Neural progenitor cell (in vitro differentiated cells): ENCODE data around the gene C3orf33. TPM values are rescaled to one million over a fixed set of nuclear protein-coding genes. Genes with fewer than 3 reads are reported as not detected.

Experiments
- DNase-seq: peaks from one replicate; pipeline ENCODE4 v3.0.0-alpha.2; 2016; ENCODE audit warnings: low spot score
- H2AFZ ChIP-seq: fragments of 200-600 bp; sonication (generic); replicated peaks from 2 replicates; pipeline ENCODE4 v1.6.1; 2016; ENCODE audit warnings: antibody characterized with exemption
- H3F3A ChIP-seq: fragments of 200-600 bp; sonication (generic); 2 replicates; pipeline ENCODE4 v1.6.1; 2016; ENCODE audit warnings: antibody characterized with exemption, low read depth
- H3K27ac ChIP-seq: fragments of 200-600 bp; sonication (generic); 2 replicates; pipeline ENCODE4 v1.5.1; 2016; ENCODE audit warnings: mild to moderate bottlenecking
- H3K27me3 ChIP-seq: fragments of 200-600 bp; sonication (generic); 2 replicates; pipeline ENCODE4 v1.6.1; 2016; ENCODE audit warnings: mild to moderate bottlenecking, moderate library complexity
- H3K36me3 ChIP-seq: fragments of 200-600 bp; sonication (generic); 2 replicates; pipeline ENCODE4 v1.5.1; 2016
- H3K4me1 ChIP-seq: fragments of 200-600 bp; sonication (generic); 2 replicates; pipeline ENCODE4 v1.6.1; 2016; ENCODE audit warnings: mixed run types
- H3K4me2 ChIP-seq: fragments of 200-600 bp; sonication (generic); 2 replicates; pipeline ENCODE4 v1.6.1; 2016
- H3K4me3 ChIP-seq: fragments of 200-600 bp; sonication (generic); 2 replicates; pipeline ENCODE4 v1.5.1; 2016
- H3K79me2 ChIP-seq: fragments of 200-600 bp; sonication (generic); 2 replicates; pipeline ENCODE4 v1.6.1; 2016; ENCODE audit warnings: low read depth
- H3K9ac ChIP-seq: fragments of 200-600 bp; sonication (generic); 2 replicates; pipeline ENCODE4 v1.6.1; 2016
- H3K9me3 ChIP-seq: fragments of 200-600 bp; sonication (generic); 2 replicates; pipeline ENCODE4 v1.5.1; 2016; ENCODE audit warnings: low read depth
- H4K20me1 ChIP-seq: fragments of 200-600 bp; sonication (generic); 2 replicates; pipeline ENCODE4 v1.6.1; 2016; ENCODE audit warnings: low read depth
- H3K27ac Mint-ChIP-seq: 3 replicates; pipeline ENCODE4 v1.8.0; 2021; ENCODE audit warnings: mixed read lengths
- H3K27me3 Mint-ChIP-seq: 2 replicates; pipeline ENCODE4 v1.8.0; 2022; ENCODE audit warnings: low read depth, mild to moderate bottlenecking, inconsistent platforms, moderate library complexity, mixed read lengths; ENCODE audit not compliant: insufficient read depth
- H3K36me3 Mint-ChIP-seq: 3 replicates; pipeline ENCODE4 v1.8.0; 2021; ENCODE audit warnings: mixed read lengths
- H3K4me1 Mint-ChIP-seq: 3 replicates; pipeline ENCODE4 v1.8.0; 2021; ENCODE audit warnings: mixed read lengths
- H3K4me3 Mint-ChIP-seq: 3 replicates; pipeline ENCODE4 v1.8.0; 2021; ENCODE audit warnings: mild to moderate bottlenecking, moderate library complexity, mixed read lengths
- H3K9me3 Mint-ChIP-seq: 3 replicates; pipeline ENCODE4 v1.8.0; 2020; ENCODE audit warnings: mixed read lengths
- CTCF ChIP-seq: fragments of 200-600 bp; sonication (generic); IDR thresholded peaks from 2 replicates; pipeline ENCODE4 v1.5.1; 2017; ENCODE audit warnings: antibody characterized with exemption, mild to moderate bottlenecking
- EZH2 ChIP-seq: fragments of 200-600 bp; sonication (generic); IDR thresholded peaks from 2 replicates; pipeline ENCODE4 v1.6.1; 2017; ENCODE audit warnings: antibody characterized with exemption, mild to moderate bottlenecking, moderate library complexity
- EZH2phosphoT487 ChIP-seq: fragments of 200-600 bp; sonication (generic); IDR thresholded peaks from 2 replicates; pipeline ENCODE4 v1.6.1; 2017; ENCODE audit warnings: antibody characterized with exemption
- total RNA-seq: library from RNA; depleted of rRNA; stranded (reverse); fragments of >200 nt; gene quantifications from 2 replicates; pipeline ENCODE4 v1.2.3, GENCODE V29; 2015; ENCODE audit warnings: low replicate concordance

C3orf33 gene
- total RNA-seq, 1 donor from 2014 or later, result 13.5 TPM

GRCh38 chr3:155739154-155739553, 66.9 kb downstream of the C3orf33 start:
- peaks cover 95% of the 10 kb centered on the region for H3K79me2 ChIP-seq
- peaks cover 21% of the 10 kb centered on the region for H3F3A ChIP-seq
- no peaks in the 10 kb centered on the region for H3K36me3 ChIP-seq
- Mint-ChIP-seq H3K9me3 (peaks cover 8% of the 10 kb centered on the region), H3K36me3 (peaks cover 22% of the 10 kb centered on the region), H3K4me1 (peaks cover 60% of the 10 kb centered on the region), H3K27ac (peak overlapping the region; percentile 3), H3K27me3 (peaks cover 2% of the 10 kb centered on the region), H3K4me3 (no peak overlapping the region)
- H3K9ac ChIP-seq, result no peak overlapping the region
- H3K27me3 ChIP-seq, result no peaks in the 10 kb centered on the region
- TF ChIP-seq EZH2phosphoT487 (no peak), CTCF (peak; percentile 37), EZH2 (no peak)
- peaks cover 3% of the 10 kb centered on the region for H4K20me1 ChIP-seq
- no peak overlapping the region for H3K4me3 ChIP-seq
- H3K27ac ChIP-seq, result no peak overlapping the region
- H3K4me1 ChIP-seq, result peaks cover 45% of the 10 kb centered on the region
- no peaks in the 10 kb centered on the region for H3K9me3 ChIP-seq
- DNase-seq, result no peak
- no peak overlapping the region for H3K4me2 ChIP-seq
- H2AFZ ChIP-seq, result no peak overlapping the region

GRCh38 chr3:155738580-155739076, 67.5 kb downstream of the C3orf33 start:
- H3K27me3 Mint-ChIP-seq, result peaks cover 3% of the 10 kb centered on the region
- Histone ChIP-seq H3K36me3 (no peaks in the 10 kb centered on the region), H2AFZ (no peak overlapping the region), H4K20me1 (peaks cover 3% of the 10 kb centered on the region), H3K4me2 (peak overlapping the region; percentile 24), H3K27ac (no peak overlapping the region), H3K4me3 (no peak overlapping the region), H3K9me3 (no peaks in the 10 kb centered on the region), H3F3A (peaks cover 18% of the 10 kb centered on the region), H3K4me1 (peaks cover 44% of the 10 kb centered on the region), H3K27me3 (no peaks in the 10 kb centered on the region), H3K9ac (no peak overlapping the region), H3K79me2 (peaks cover 95% of the 10 kb centered on the region)
- H3K36me3 Mint-ChIP-seq, result peaks cover 26% of the 10 kb centered on the region
- DNase-seq, result no peak
- peaks cover 12% of the 10 kb centered on the region for H3K9me3 Mint-ChIP-seq
- peaks cover 57% of the 10 kb centered on the region for H3K4me1 Mint-ChIP-seq
- TF ChIP-seq EZH2 (no peak), EZH2phosphoT487 (no peak), CTCF (no peak)
- no peak overlapping the region for H3K4me3 Mint-ChIP-seq
- no peak overlapping the region for H3K27ac Mint-ChIP-seq

GRCh38 chr3:155737844-155738460, 68.1 kb downstream of the C3orf33 start:
- Mint-ChIP-seq H3K36me3 (peaks cover 33% of the 10 kb centered on the region), H3K27ac (peak overlapping the region; percentile 85), H3K4me1 (peaks cover 52% of the 10 kb centered on the region), H3K4me3 (peak overlapping the region; percentile 53), H3K27me3 (peaks cover 4% of the 10 kb centered on the region), H3K9me3 (peaks cover 19% of the 10 kb centered on the region)
- H3F3A ChIP-seq, result peaks cover 17% of the 10 kb centered on the region
- peak overlapping the region; percentile 73 for H3K27ac ChIP-seq
- no peaks in the 10 kb centered on the region for H3K27me3 ChIP-seq
- H3K4me1 ChIP-seq, result peaks cover 43% of the 10 kb centered on the region
- H3K4me2 ChIP-seq, result peak overlapping the region; percentile 24
- H3K4me3 ChIP-seq, result no peak overlapping the region
- TF ChIP-seq EZH2, result no peak
- TF ChIP-seq CTCF, result no peak
- TF ChIP-seq EZH2phosphoT487, result no peak
- DNase-seq, result peak; percentile 15
- no peaks in the 10 kb centered on the region for H3K9me3 ChIP-seq
- H2AFZ ChIP-seq, result no peak overlapping the region
- H3K36me3 ChIP-seq, result no peaks in the 10 kb centered on the region
- H3K79me2 ChIP-seq, result peaks cover 95% of the 10 kb centered on the region
- H4K20me1 ChIP-seq, result peaks cover 3% of the 10 kb centered on the region
- no peak overlapping the region for H3K9ac ChIP-seq
